GF-D8 (cell line): ENCODE results near the gene GNAZ.
"Not testable (repeated sequence)": the region's sequence is repeated elsewhere in the genome, so short reads cannot be mapped to it uniquely, and the experiment has no call there.

ENCODE experiments used
- DNase-seq: peaks from one replicate; lab custom pipeline; 2025; lab: John Stamatoyannopoulos, UW

GNAZ gene

DNA sequence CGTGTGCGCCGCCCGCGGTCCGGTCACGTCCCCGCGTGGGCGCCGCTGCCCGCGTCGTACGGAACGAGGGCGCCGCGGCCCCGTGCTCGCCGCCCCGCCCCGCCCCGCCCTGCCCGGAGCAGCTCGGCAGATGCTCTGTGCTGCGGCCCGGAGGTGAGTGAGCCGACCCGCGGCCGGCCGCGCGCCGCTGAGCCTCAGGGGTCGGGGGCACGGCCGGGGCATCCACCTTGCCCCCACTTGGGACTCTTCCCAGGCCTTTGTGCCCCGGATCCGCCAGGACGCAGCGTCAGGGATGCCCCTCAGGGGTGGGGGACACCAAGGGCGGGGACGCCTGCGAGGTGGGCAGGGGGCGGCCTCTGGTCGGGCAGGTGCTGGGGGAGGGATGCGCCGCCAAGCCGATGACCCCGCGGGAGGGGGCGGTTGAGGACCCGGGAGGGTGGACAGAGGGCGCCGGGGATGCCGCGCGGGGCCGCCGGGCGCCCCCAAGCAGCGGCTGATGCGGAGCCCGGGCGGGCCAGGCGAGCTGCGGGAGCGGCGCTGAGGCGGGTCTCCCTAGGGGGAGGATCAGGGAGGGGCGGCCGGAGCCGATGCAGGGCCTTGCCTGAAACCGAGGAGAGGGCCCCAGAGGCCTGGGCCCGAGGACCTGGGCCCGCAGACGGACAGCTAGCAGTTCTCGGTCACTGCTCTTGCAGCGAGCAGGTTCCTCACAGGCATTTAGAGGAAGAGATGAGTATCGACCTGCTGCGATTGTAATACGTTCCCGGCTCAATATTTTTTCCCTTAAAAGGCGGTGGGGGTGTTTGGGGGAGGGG, at the start of gene GNAZ:
Gene GNAZ (plus strand): TSS at position 102 of the 812 bp plus-strand sequence. CDS start 25,177 bp downstream, outside the sequence.
- DNase-seq, result no peak

DNA sequence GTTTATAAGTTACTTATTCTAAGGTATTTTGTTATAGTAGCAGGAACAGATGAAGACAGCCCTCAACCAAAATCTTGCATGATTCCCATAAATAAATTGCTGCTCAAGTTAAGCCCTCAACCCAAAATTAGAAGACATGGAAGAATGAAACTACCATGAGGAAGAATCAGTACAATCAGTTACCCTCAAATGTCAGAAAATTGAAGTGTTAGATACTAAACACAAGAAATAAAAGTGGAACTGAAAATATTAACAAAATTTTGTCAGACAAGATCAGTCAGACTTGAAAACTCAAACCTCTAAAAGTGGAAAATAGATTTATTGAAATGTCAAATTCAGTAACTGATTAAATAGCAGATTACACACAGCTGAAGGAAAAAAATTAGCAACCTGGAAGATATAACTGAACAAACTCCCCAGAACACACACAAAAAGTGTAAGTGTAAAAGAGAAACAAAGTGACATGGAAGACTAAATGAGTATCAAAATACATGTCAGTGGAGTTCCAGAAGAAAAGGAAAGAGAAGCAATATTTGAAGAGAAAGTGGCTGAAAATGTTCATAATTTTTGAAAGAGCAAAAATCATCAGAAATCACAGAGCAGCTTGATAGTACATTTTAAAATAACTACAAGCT, 49.5 kb upstream of the GNAZ start:
- no peak for DNase-seq

DNA sequence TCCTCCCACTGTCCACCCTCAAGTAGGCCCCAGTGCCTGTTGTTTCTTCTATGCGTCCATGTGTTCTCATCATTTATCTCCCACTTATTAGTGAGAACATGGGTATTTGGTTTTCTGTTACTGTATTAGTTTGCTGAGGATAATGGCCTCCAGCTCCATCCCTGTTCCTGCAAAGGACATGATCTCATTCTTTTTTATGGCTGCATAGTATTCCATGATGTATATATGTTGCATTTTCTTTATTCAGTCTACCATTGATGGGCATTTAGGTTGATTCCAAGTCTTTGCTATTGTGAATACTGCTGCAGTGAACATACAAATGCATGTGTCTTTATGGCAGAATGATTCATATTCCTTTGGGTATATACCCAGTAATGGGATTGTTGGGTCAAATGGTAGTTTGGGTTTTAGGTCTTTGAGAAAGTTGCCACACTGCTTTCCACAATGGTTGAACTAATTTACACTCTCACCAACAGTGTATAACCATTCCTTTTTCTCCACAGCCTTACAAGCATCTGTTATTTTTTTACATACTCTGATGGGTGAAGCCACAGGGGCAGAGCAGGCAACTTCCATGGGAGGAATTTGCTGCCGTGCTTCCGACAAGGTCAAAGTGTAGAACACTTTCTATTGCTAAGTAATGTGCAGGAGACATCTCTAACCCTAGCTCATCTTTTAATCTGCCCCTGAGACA, 48.5 kb upstream of the GNAZ start:
- DNase-seq, result not testable (repeated sequence)

DNA sequence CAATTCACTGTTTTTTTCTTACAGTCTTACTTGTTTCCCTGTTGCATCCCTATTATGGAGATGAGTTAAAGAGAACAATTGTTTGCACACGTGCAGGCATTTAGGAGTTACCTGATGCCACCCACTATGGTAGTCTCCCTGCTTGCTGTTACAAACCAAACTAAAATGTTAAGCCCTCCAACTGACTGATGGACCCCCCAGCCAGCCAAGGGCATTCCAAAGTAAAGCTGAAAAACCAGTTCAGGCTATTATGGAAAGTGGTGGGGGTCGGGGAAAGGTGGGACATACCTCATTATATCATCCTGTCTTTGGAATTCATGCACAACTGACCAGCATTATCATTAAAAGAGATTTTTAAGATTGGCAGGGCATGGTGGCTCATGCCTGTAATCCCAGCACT, 47.0 kb upstream of the GNAZ start:
- DNase-seq, result no peak

DNA sequence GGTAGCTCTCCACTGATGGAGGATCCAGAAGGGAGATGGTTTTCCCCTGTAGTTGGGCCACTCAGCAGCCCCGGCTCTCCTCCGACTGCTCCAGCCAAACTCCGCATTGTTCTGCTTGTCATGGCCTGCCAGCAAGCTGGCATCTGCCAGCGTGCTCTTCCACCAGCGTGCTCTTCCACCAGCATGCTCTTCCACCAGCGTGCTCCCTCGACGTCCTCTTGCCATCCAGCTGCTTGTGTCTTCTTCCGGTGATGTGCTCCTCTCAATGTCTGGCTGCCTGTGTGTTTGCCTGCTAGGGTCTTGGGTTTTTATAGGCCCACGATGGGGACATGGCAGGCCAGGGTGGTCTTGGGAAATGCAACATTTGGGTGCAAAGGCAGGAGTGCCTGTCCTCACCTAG, 43.5 kb upstream of the GNAZ start:
- no peak for DNase-seq

DNA sequence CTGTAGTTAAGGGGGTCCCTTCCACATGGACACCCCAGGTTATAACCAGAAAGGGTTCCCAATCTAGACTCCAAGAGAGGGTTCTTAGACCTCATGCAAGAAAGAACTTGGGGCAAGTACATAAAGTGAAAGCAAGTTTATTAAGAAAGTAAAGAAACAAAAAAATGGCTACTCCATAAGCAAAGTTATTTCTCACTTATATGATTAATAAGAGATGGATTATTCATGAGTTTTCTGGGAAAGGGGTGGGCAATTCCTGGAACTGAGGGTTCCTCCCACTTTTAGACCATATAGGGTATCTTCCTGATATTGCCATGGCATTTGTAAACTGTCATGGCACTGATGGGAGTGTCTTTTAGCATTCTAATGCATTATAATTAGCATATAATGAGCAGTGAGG, 42.5 kb upstream of the GNAZ start:
- DNase-seq, result not testable (repeated sequence)

DNA sequence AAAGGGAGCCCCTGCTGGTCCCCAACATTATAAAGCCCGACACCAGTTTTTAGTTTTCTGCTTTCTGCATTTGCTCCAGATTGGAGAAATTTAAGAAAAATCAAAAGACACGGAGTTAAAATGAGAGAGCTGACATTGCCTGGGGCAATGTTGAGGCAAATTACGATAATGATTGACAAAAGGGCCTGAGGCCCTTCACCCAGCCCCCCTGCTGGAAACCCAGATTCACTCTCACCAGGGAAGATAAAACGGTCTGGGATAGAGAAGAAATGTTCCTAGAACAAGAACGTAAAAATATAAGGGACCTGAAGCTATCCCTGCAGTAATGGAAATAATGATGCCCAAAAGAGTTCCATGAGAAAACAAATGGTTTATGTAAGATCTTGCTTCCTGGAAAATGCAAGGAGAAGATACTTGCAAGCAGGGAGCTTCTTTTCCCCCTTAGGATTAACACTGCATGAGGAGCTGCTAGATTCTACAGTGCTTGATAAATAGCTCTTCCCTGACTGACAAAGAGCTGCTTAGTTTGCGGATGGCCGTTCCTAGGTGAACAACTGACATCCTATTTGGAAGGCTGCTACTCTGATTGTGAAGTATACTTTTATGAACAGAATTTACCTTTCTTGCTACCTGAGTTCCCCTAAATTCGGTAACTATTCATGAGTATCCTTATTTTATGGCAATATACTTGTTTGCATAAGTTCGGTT, 40.6 kb upstream of the GNAZ start:
- DNase-seq, result no peak

DNA sequence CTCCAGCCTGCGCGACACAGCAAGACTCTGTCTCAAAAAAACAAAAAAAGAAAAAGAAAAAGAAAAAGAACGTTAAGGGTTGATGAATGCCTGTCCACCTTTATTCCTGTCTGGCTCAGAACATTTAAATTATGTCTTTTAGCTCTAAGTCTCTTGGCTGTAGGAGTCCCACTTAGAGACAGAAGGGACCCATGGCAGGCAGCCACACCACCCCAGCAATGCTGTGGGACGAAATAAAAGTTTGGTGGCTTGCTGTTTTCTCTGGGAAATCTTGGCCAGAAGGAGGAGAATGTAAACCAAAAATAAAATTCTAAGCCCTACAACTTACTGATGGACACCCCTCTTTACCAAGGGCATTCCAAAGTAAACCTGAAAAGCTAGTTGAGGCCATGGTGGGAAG, 38.9 kb upstream of the GNAZ start:
- DNase-seq, result no peak

DNA sequence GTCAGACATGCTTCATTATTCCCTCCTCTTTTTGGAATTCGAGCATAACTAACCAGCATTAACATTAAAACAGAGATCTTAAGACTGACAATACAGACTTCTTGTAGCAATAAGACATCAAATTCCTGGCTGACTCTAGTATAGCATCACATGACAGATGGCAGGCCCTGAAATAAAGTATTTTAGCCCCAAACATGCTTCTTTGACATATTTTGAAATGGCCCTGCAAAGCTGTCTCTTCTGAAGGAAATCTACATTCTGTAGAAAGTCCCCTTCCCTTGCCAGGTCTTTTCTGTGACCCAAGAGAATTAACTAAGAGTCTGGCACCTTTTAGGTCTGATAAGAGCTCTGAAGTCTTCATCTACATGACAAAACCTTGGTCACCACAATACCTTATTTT, 38.5 kb upstream of the GNAZ start:
- DNase-seq, result no peak

DNA sequence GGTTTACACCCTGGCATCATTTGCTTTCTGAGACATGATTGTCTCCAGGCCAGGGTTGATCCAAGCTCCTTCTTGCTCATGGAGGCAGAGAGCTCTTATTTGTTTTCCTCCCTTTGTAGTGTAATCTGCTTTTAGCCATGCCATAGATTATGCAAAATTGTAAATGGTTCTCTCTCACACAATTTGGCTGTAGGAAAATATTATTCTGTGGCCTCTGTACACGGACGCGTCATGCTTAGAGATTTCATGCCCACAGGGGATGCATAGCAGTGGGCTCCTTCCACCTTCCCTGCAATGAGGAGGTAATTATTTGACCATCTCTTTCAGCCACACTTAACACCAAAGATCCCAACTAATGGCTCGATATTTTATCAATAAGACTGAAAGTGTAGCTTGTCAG, 37.7 kb upstream of the GNAZ start:
- DNase-seq, result no peak

DNA sequence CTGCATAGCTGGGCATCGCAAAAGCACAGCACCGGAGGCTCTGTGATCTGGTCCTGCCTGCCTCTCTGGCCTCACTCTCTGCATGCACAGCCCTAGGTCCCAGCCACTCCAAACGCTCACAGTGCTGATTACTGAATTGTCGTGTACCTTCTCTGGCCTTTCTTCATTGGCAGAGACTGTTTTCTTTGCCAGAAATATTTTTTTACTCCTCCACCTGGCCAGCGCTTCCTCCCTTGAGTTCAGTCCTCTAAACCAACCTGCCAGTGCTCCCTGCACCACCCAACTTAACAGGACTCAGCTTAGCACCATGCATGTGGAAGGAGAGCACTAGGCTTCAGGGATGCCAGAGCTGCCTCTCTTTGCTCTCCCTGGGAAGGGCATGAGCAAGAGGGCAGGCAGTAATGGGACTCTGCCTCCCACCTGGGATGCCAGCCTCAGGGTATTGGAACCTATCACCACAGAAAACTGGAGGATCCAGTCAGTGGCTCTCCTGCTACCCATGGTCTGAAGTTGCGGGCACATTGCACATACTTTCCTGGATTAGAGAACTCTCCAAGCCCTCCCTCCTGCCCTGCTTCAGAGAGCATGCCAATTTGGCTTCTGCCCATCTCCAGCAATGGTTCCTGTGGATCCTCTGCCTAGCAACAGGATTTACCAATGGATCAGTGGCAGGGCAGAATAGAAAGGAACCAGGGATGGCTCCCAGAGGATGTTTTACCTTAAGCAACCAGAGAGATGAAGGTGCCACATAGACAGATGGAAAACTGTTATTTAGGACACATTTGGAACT, 37.0 kb upstream of the GNAZ start:
- no peak for DNase-seq

DNA sequence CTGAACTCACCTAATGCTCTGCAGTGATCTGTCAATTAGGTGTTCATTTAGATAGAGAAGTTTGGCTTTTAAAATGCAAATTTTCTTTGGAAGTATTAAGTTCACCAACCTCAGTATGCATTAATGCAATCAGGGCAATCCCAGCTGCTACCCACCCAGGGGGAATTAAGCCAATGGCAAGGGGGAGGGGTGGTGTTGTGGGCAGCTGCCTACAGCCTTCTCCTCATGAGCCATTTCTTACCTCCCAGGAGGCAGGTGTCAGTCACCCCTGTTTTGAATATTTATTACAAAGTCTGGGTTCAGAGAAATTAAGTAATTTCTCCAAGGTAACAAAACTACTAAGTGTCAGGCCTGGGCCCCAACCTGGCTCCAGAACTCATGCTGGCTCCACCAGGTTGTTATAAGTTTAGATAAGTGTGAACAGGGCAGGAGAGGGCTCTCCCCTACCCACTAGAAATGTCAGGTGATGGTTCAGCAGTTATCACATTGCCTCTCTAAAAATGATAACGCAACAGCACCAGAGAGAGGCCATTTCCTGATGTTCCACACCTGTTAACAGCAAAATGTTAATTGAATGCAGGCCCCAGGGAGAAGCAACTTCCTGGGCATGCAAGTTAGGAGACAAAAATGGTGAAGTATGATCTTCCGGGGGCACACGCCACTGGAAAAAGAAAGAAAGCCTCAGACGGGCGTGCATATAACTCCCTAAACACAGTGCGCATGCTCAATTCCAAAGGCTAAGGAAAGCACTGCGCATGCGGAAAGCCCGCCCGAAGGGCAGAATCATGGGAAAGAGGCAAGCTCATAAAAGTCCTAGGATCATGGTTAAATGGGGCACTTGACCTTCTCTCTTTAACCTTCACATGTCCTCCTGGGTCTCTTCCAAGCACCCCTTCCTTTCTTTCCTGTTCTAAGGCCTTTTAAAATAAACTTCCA, 35.4 kb upstream of the GNAZ start:
- no peak for DNase-seq

DNA sequence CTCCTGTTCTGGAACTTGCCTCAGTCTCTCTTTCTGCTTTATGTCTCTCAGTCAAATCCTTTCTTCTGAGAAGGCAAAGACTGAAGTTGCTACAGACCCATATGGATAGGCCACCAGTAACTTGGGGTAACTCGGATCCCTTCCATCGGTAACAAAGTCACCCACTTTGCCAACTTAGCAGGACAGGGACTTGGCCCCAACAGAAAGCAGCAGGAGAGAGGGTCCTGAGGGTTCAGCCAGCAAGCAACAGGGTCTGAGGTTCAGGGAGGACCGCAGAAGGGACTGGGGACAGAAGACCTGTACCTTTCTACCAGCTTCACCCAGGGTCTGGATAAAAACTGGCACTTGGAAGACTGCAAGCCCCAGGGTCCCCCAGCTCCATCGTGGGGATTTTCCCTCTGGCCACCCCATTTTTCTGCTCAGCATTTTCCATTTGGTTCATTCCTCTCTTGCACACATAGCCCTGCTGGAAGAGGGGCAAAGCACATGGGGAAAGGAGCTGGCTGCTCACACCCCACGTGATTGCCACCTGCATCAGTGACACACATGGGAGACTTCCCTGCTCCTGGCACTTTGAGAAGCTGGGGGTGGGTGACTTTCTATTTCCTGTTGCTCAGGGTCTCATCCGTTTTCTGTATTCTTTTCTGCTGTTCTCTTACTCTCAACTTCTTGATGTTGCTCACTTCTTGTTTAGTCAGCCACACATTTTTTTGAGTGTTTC, 34.6 kb upstream of the GNAZ start:
- no peak for DNase-seq

DNA sequence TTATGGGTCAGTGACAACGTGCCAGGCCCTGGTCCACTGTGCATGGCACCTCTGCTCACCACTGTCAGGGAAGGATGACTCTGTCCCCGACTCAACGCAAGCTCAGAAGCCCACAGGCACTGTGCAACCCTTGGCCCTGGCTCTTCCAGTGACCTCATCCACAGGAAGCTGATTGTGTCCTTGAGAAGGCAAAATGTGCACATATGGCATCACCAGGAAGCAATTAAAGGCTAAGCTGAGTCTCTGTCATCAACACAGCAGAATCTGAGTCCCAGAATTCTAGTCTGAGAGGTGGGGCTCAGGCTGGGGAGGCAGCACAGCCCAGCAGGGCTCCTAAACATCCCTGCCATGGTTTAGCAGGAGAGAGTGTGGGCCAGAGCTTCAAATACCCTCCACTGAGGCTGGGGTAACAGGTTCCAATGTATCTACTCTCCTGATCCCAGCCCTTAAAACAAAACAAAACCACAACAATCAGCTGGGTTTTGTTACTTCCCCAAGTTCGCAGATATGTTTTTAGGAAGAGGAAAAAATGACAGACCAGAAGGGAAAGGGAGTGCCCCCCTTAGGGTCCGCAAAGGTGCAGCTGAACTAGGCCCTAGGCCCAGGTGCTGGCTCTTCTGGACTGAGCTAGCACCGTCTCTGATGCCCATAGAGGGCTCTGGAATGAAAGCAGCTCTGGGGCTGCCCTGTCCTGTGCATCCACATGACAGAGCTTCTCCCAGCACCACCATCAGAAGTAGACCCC, 33.5 kb upstream of the GNAZ start:
- no peak for DNase-seq

DNA sequence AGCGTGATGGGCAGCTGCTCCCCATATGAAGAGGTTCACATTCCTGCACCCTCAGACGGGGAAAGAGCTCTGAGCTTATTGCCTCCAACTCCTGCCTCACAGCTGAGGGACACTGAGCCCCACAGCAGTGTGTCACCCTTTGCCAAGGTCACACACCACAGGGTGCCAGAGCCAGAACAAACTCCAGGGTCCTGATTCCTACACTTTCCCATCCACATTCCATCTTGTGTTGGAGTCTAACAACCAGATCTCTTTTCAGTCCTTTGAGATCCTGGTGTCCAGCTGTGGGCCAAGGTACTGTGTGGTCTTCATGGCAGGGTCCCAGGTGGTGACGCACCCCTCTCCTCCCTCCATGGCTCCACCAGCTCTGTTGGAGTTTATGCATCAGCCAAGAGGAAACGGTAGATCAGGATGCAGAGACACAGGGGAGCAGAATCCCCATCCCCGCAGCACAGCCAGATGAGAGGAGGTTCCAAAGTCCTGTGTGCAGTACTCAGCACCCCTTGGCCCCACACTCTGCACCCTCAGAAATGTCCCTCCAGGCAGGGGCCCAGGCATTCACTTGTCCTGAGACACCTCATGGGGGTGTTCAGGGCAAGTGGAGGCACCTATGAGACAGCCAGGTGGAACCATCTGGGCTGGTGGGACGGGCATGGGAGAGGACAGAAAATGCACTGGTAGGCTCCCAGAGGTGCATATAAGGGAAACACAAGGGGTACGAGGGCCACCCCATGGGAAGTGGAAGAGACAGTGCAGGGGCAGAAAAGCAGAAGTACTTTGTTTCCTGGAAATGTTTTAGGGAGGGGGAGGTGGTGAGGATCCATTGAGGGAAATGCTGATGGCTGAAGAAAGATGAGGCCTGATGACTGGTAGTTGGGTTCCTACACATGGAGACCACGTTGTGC, 32.6 kb upstream of the GNAZ start:
- peak; percentile 2 for DNase-seq

DNA sequence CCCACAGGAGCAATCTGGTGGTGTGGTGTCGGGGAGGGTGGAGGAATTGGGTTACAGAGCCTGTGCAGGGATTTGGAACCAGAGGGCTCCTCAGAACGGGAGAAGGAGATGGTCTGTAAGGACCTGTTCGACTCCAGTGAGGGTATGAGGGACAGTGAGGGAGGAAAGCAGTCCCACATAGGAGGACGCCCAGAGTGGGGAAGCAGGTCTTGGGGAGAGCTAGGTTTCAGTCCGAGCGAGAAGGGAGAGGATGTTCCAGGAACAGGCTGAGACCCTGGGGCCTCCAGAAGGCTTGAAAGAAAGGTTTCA, 32.0 kb upstream of the GNAZ start:
- no peak for DNase-seq

DNA sequence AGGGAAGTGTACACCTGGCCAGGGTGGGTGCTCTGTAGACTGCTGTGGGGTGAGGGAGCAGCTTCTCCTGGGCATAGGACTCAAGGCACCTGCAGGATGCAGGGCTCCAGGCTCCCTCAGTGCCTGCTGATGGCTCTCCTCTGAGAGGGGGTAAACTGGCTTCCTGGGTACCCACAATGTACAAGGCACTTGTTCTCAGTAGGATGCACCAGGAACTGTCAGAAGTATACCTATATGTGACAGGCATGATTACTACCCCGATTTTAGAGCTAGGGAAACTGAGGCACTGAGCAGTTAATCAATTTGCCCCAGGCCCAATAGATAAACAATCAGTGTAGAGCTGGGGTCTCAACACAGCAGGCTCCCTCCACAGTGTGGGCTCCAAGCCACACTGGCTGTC, 31.4 kb upstream of the GNAZ start:
- DNase-seq, result no peak

DNA sequence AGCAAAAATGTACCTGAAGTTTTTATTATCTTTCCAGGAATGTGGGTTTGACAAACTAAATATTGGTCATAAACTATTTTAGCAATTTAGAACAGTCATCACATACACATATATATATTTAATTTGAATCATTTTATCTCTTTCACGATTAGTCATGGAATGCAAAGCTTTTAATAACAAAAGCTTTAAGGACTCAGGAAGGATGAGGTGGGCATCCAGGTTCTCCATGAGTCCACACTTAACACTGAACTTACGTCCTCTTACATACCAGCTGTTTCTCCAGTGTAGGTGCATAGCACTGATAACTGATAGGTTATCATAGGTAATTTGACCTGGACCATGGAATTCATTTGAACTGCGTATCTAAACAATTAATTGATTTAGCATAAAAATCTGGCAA, 28.1 kb upstream of the GNAZ start:
- no peak for DNase-seq
